NCI-H128 (cell line): ENCODE data around the gene BRAF.
"Not testable (repeated sequence)": the region's sequence is repeated elsewhere in the genome, so short reads cannot be mapped to it uniquely, and the experiment has no call there.

Source experiments
- DNase-seq: peaks from one replicate; lab custom pipeline; 2025; ENCODE audit not compliant: unreplicated experiment; lab: John Stamatoyannopoulos, UW

The BRAF gene

DNA sequence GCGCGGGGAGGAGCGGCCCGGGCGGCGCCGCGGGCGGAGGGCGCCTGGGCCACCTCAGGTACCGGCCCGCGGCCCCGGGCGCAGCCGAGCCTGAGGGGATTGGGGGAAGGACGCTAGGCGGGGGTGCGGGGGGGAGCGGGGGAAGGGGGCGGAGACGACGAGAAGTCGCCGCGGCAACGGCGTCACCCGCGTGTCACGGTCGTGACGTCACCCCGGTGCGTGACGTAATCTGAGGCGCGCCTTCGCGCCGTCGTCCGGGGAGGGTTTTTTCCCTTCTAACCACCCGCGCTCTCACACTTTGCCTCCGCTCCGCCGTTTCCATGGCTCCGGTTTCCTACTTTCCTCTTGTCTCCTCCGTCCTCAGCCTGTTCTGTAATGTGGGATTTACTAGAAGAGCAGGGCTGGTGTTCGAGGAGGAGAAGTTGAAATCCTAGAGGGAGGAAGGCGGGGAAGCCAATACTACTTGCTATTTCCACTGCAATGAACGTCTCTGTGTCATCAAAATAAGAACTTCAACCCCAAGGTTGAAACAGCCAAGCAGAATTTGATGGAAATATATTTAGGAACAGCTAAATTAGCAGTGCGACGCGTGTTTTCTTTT, at the start of gene BRAF:
Gene BRAF (minus strand): TSS at position 109 of the 601 bp plus-strand sequence. CDS start 226 bp downstream, outside the sequence.
- peak; percentile 67 for DNase-seq

DNA sequence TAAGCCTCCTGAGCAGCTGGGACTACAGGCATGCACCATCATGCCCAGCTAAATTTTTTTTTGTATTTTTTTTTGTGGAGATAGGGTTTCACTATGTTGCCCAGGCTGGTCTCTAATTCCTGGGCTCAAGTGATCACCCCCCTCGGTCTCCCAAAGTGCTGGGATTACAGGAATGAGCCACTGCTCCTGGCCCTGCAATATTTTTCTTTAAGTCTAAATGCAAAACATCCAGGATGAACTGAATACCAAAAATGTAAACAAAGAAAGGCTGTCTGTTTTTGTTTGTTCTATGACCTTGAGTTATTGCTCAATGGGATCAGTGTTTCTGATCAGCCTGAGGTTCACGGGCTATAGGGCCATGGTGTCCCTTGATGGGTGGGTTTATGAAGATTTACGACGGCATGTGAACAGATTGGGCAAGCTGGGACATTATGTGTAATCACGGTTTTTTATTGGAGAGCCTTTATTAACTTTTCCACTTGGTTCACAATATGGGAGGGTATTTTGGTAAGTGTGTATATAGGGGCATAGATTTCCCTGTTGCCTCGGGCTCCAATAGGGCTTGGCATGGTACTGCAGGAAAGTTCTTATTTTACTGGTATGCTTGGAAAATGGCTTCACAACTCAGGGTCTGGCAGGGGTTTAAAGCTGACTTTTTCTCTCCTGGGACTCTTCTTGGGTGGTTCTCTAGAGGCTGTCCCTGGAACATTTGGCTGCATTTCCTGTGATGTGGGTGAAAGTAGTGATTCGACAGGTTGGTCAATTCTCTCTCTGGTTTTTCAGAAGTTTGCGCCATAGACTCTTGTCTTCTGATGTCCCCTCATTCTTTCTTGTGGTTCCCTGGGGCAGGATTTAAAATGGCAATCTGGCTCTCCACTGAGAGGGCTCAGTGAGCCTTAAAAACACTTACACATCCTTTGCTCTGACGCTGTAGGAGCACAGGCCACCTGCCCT, 48.4 kb upstream of the BRAF start:
- no peak for DNase-seq

DNA sequence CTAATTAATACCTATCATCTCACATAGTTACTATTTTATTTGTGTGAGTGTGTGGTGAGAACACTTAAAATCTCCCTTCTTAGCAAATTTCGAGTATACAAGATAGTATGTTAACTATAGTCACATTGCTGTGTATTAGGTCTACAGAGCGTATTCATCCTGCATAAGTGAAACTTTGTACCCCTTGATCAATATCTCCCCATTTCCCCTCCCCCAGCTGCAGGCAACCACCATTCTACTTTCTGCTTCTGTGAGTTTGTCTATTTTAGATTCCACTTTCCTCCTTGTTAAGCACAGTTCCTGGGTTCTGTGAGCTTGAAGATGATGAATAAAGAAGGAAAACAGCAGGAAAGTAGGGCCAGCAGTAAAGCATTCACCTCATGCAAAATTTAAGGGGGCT, 47.6 kb upstream of the BRAF start:
- no peak for DNase-seq

DNA sequence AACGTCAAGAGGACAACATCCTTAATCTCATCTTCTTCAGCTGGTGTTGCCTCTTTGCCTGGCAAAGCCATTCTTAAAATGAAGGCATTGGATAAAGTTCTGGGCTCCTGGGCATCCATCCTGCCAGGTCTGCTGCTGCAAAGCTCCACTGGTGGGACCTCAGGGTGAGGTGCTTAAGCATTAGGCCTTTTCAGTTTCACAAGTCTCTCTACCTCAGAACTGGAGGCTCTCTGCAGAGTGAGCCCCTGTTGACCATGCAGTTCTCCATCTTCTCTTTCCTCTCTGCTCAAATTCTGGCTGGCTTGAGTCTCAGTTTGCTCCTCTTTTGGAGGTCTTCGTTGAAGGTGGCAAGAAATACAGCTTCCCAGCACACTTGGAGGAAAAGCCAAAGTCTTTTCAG, 42.7 kb upstream of the BRAF start:
- no peak for DNase-seq

DNA sequence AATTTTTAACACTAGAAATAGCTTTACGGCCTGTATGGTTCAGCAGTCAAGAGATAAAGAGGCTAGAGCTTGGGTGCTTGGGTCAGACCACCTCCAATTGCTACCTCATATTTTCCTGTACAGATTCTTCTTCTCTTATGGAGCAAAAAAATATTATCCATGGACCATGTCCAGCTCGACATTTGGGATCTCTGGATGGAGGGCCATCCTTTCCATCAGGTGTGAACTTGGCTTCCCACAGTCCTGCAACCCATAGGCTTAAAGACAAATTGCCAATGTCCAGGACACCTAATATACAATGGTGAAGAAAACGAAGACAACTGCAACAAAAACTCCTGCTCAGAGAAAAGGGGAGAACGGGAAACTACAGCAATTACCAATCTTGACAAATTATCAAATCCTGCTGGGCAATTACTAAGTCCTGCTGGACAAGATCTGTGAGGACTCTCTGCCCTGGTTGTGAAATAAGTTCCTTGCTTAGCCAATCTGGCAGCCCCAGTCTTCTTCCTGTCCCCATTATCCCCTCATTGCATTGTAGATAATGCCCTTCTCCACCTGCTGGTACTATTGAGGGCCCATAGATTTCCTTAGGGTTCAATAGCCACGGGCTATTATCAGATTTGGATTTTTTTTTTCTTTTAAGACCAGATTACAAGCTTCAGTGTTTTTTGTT, 42.0 kb upstream of the BRAF start:
- DNase-seq, result no peak

DNA sequence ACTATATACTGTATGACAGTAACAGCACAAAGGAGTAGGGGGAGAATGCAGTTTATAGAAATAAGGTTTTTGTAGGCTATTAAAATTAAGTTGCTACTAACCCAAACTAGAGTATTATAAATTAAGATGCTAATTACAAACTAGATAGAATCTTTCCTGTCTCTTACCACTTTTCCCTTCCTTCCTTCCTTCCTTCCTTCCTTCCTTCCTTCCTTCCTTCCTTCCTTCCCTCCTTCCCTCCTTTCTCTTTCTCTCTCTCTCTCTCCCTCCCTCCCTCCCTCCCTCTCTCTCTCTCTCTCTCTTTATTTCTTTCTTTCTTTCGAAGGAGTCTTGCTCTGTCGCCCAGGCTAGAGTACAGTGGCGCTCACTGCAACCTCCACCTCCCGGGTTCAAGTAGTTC, 36.4 kb upstream of the BRAF start:
- no peak for DNase-seq

DNA sequence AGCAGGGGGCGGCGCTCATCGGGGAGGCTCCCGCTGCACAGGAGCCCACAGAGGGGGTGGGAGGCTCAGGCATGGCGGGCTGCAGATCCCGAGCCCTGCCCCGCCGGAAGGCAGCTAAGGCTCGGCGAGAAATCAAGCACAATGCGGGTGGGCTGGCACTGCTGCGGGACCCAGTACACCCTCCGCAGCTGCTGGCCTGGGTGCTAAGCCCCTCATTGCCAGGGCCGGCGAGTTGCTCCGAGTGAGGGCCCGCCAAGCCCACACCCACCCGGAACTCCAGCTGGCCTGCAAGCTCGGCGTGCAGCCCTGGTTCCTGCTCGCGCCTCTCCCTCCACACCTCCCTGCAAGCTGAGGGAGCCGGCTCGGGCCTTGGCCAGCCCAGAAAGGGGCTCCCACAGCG, 32.3 kb upstream of the BRAF start:
- DNase-seq, result not testable (repeated sequence)

DNA sequence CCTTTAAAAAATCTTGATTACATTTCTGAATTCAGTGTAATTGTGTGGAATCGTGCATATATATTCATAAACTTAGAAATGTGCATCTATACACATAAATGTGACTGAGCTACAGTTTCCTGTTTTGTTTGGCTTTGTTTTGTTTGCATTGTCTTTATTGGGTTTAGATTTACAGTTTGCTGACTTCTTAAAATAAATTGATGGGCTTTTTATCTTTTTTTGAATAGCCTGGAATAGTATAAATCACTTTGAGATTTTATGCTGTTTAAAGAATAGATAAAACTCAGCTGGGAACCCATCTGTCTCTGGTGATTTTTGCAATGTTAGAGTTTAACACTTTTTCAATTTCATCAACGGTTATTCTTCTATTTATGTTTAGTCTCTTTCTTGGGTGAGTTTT, 21.2 kb upstream of the BRAF start:
- DNase-seq, result no peak

DNA sequence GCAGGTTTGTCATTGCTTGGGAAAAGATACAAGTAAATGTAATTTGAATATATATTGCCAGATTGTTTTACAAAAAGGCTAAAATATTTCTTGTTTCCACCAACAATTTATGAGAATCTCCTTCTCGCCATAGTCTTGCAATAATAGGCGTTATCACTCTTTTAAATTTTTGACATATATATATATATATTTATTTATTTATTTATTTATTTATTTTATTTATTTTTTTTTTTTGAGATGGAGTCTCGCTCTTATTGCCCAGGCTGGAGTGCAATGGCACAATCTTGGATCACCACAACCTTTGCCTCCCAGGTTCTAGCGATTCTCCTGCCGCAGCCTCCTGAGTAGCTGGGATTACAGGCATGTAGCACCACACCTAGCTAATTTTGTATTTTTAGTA, 17.5 kb upstream of the BRAF start:
- not testable (repeated sequence) for DNase-seq

DNA sequence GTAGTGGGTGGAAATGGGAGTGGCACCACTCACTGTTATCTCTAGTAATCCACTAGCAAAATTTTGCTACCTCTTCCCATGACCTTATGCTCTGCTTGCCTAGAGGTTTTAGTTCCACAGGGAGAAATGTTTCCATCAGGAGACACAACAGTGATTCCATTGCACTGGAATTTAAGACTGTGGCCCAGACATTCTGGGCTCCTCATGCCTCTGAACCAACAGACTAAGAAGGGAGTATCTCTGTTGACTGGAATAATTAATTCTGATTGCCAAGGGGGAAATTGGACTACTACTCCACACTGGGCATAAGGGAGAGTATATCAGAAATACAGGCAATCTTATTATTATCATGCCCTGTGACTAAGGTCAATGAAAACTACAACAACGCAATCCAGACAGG, 16.2 kb upstream of the BRAF start:
- DNase-seq, result no peak

DNA sequence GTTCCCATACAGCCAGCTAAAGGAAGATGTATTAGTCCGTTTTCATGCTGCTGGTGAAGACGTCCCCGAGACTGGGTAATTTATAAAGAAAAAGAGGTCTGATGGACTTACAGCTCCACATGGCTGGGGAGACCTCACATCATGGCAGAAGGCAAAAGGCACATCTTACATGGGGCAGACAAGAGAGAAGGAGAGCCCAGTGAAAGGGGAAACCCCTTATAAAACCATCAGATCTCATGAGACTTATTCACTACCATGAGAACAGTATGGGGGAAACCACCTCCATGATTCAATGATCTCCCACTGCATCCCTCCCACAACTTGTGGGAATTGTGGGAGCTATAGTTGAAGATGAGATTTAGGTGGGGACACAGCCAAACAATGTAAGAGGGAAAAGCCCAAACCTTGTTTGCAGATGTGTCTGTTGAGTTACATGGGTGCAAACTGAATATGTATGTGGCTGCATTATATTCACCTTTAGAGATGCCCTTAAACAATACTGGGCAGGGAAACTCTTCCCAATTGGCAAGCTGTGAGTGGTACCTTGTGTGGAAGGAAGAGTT, 13.1 kb upstream of the BRAF start:
- no peak for DNase-seq

DNA sequence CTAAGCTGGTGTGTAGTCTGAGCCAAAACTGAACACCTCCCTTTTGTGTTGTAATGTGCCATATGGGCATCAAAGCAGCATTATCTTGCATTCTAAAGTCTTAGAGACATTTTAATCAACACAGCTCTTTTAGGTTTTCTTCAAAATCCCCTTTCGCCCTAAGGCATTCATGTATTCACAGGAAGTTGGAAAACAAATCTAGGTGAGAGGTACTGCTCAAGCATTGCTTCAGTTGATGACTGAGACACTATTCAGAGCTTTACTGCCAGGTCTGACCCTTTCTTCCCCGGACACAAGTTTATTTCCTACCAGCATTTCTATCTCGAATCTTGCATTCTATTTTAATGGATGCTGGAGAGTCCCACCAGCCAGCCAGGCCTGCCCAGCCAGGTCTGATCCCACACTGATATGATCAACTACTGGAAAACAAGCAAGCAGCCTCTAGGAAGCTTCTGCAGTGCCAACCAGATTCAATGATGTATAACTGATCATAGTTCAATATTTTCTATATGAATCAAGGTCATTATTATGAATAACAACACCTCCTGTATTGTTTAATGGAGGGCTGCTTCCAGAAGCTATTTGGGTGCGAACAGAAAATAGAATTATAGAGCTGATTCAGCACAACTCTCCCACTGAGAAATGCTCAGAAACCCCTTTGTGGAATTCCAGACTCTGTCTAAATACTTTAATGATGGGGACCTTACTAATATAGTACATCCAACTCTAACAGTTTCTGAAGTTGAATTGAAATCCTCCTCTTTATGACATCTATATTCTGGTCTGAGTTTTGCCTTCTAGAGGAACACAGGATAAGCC, 4.0 kb upstream of the BRAF start:
- no peak for DNase-seq

DNA sequence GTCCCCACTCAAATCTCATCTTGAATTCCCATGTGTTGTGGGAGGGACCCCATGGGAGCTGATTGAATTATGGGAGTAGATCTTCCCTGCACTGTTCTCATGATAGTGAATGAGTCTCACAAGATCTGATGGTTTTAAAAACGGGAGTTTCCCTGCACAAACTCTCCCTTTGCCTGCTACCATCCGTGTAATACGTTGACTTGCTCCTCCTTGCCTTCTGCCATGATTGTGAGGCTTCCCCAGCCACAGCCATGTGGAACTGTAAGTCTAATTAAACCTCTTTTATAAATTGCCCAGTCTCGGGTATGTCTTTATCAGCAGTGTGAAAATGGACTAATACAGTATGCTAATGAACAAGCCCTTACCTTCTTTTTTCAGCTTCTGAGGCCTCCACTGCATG, 3.2 kb upstream of the BRAF start:
- DNase-seq, result not testable (repeated sequence)

DNA sequence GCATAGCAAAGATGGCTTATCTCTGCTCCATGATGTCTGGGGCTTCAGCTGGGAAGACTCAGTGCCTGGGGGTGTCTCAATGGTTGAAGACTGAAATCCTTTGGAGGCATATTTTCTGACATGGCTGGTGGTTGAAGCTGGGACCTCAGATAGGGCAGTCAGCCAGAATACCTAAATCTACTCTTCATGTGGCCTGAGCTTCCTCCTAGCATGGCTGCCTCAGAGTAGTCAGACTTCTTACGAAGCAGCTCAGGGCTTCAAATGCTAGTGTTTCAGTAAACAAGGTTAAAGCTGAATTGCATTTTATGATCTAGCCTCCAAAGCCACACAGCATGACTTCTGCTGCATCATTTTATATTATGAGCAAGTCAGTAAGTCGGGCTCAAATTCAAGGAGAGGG, 2.6 kb upstream of the BRAF start:
- no peak for DNase-seq

DNA sequence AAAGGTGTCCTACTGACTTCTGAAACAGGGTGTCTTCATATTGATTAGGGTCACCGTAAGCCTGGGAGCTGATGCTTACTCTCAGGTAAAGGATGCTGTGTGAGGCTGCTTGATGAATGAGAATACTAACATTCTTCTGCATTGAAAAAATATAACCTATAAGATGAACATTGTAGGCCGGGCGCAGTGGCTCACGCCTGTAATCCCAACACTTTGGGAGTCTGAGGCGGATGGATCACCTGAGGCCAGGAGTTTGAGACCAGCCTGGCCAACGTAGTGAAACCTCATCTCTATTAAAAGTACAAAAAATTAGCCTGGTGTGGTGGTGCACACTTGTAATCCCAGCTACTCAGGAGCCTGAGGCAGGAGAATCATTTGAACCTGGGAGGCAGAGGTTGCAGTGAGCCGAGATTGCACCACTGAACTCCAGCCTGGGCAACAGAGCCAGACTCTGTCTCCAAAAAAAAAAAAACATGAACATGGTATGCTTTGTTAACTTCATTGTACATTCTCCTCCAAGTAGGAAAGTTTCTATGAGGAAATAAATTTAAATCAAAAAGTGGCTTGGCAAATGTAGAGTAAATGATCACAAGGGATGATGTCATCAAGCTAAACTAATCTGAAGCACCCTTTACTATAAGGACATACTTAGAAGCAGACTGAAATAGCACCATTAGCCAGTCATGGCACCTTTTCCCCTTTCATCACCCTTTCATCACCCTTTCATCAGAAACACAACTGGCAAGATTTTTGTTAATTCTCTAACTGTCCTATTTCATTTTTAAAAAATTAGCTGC, 1.5 kb upstream of the BRAF start:
- DNase-seq, result no peak

DNA sequence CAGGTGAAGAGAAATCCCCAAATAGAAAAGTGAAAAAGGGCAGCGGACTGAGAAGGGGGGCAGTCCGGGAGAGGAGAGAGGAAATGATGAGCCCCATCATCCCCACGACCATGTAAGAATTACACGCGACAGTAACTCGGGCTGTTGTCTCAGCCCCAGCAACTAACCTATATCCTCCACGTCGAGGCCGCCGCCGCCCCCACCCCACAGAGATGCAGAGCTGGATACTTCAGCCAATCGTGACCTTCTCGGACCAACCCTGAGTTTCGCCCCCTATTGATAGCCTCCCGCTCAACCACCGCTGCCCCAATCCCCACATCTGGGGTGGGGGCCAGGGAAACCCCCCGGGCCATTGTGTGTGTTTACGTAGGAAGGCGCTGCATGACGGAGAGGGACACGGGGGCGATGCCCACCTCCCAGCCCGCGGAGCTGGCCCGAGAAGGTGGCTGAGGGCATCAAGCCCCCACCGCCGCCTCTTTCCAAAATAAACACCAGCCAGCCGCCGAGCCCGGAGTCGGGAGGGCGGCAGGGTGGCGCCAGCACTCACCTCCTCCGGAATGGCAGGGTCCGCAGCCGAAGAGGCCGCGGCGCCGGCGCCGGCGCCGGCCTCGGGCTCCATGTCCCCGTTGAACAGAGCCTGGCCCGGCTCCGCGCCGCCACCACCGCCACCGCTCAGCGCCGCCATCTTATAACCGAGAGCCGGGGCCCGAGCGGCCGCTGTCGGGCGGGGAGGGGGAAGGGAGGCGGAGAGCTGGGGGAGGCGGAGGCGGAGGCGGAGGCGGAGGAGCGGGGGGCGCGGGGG, 509 bp downstream of the BRAF start:
- DNase-seq, result no peak

DNA sequence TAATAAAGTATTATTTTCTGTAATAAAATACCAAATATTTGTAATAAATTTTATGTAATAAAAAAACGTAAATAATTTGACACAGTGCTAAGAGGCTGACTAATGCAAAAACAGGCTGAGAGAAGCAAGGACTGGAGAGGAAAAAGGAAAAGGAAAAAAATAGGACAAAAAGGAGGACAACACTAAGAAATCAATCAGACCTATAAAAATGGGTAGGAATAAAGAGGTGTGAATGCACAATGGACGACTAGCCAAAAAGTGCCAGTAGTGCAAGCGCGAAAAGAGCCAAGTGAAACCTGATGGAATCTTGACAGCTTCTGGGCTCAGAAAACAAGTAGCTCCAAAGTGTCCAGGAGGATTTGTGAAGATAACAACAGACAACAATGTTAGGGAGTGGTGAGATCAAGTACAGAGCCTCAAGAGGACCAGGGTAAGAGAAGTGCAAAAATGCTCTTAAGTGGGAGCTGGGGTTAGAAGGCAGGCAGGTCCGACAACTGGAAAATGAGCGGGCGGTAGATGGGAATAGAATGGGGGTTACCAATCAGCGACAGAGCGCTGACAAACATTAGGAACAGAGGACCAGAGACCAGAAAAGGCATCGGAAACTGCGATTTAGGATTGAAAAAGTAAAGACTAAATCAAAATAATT, 1.2 kb downstream of the BRAF start:
- no peak for DNase-seq

DNA sequence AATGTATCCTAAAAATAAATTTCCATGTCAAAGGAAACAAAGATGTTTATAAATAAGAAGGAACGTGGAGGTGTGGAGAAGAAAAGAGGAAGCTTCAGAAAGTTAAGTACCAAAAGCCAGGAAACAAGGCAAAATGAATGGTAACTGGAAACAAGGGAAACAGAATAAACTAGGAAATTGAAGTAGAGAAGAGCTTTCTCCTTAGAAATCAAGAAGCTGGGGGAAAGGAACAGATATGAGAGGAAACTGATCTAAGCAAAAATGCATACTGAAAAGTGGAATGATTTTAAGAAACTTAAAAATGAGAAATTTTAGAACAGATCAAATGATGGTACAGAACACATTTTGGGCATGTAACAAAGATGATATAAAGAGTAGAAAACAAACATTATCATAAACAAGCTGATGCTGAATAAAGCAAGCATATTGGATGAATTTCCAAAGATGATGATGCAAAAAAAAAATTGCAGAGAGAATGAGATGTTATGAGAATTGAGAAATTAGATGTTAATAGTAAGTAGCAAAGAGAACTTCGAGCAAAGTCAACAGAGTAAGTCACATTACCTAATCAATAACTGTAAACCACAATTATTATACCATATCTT, 1.9 kb downstream of the BRAF start:
- DNase-seq, result no peak
